Gastrocnemius medialis (tissue), 4 donors: ENCODE measurements around the gene HSPA13. TPM values are rescaled to one million over a fixed set of nuclear protein-coding genes. Genes with fewer than 3 reads are reported as not detected.
"Not testable (repeated sequence)": the region's sequence is repeated elsewhere in the genome, so short reads cannot be mapped to it uniquely, and the experiment has no call there.

Experiments used
- ATAC-seq, 2 donors: fragments of 150-250 bp; one replicate each; pipeline ENCODE4 v1.9.1; 2016
- DNase-seq, 2 donors: peaks; one replicate each; pipeline ENCODE4 v3.0.0-alpha.2; 2019
- H3K27ac ChIP-seq, 4 donors: fragments of 200-600 bp; sonication (generic); 1 replicate in 1 of 4; 2 replicates in 3 of 4; pipeline ENCODE4 v1.5.1; 2016 to 2018; ENCODE audit warnings: mild to moderate bottlenecking in 2 of 4, moderate library complexity in 1 of 4
- H3K27me3 ChIP-seq, 3 donors: fragments of 200-600 bp; sonication (generic) in 2 of 3; 1 replicate in 1 of 3; 2 replicates in 2 of 3; pipeline versions ENCODE4 v1.5.1 to v1.6.0; 2016 to 2019; ENCODE audit warnings: mild to moderate bottlenecking in 1 of 3, moderate library complexity in 1 of 3
- H3K36me3 ChIP-seq, 2 donors: fragments of 200-600 bp; sonication (generic) in 1 of 2; one replicate each; pipeline ENCODE4 v1.5.1; 2017 to 2018
- H3K4me1 ChIP-seq, 2 donors: fragments of 200-600 bp; sonication (generic) in 1 of 2; one replicate each; pipeline ENCODE4 v1.5.1; 2016 to 2017; ENCODE audit warnings: mild to moderate bottlenecking in 2 of 2
- H3K4me3 ChIP-seq, 4 donors: fragments of 200-600 bp; sonication (generic) in 3 of 4; 1 replicate in 1 of 4; 2 replicates in 3 of 4; pipeline ENCODE4 v1.5.1; 2016 to 2019; ENCODE audit warnings: mild to moderate bottlenecking in 2 of 4
- H3K9me3 ChIP-seq, 3 donors: fragments of 200-600 bp; sonication (generic) in 2 of 3; 1 replicate in 1 of 3; 2 replicates in 2 of 3; pipeline ENCODE4 v1.5.1; 2016 to 2019
- CTCF ChIP-seq, 5 experiments: fragments of 450-650 bp in 3 of 5; fragments of 200-600 bp in 2 of 5; sonication (generic) in 2 of 5; IDR thresholded peaks in 4 of 5; conservative IDR thresholded peaks in 1 of 5; 1 replicate in 4 of 5; 2 replicates in 1 of 5; pipeline ENCODE4 v1.5.1; 2016 to 2019; ENCODE audit warnings: antibody characterized with exemption in 5 of 5, mild to moderate bottlenecking in 3 of 5, moderate library complexity in 3 of 5
- POLR2A ChIP-seq, 2 donors: fragments of 450-650 bp; IDR thresholded peaks; one replicate each; pipeline ENCODE4 v1.6.1; 2017; ENCODE audit warnings: antibody characterized with exemption in 2 of 2, mild to moderate bottlenecking in 2 of 2, moderate library complexity in 2 of 2
- in situ Hi-C, 4 donors: fragments of 200-750 bp; cut with MboI; loops; one replicate each; pipeline versions ENCODE4 v1.15.0 to v1.8.0; 2017; ENCODE audit warnings: low sequenced_read_pairs in 4 of 4
- intact Hi-C: fragments of 100-400 bp; cut with DNase I; formaldehyde crosslinking; loops from one replicate; pipeline ENCODE4 v1.15.1; 2023; ENCODE audit warnings: low total_unique reads
- total RNA-seq, 4 donors: library from RNA; depleted of rRNA; stranded (reverse); fragments of >200 nt; gene quantifications; one replicate each; pipeline versions ENCODE4 v1.1.0 to v1.2.3, GENCODE V29; 2016

HSPA13 gene
- total RNA-seq, 4 donors from 2014 or later, result 4.8 to 8.3 (median 7.4) TPM

DNA sequence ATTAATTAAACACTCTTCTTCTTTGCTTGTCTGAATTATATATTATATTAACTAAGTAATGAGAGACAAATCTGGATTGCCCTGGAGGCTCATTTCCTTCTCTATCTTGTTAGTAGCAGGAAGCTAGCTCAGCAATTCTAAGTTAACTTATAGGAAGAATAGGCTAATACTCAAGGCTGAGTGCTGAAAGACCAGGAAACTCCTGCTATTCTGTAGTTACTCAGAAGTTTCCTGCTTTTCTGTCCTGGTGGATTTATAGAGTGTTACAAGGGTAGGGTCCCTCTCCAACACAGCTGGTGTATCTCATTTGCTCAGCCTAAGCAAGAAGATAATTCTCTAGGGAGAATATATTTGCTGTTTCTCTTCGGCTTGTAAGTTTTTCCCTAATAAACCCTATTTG, 29.2 kb downstream of the HSPA13 start:
- in situ Hi-C loops (no loop called here), intact Hi-C loops (no loop called here)
- no peak overlapping the region for H3K4me3 ChIP-seq
- ATAC-seq (no peak), DNase-seq (no peak)
- H3K4me1 ChIP-seq, result no peaks in the 10 kb centered on the region
- H3K36me3 ChIP-seq, result no peaks in the 10 kb centered on the region
- TF ChIP-seq CTCF (IDR thresholded peaks at IDR 0.05 in 4 of 5, conservative IDR thresholded peaks at IDR 0.05 in 1 of 5) (no peak), POLR2A (IDR thresholded peaks at IDR 0.05) (no peak)
- H3K27ac ChIP-seq, result no peak overlapping the region
- no peaks in the 10 kb centered on the region for H3K27me3 ChIP-seq
- no peaks in the 10 kb centered on the region for H3K9me3 ChIP-seq

GRCh38 chr21:14353231-14353630, 29.7 kb downstream of the HSPA13 start:
- H3K27ac ChIP-seq, result no peak overlapping the region
- intact Hi-C loops, result no loop called here
- no peak overlapping the region for H3K4me3 ChIP-seq
- TF ChIP-seq CTCF (IDR thresholded peaks at IDR 0.05 in 4 of 5, conservative IDR thresholded peaks at IDR 0.05 in 1 of 5) (no peak), POLR2A (IDR thresholded peaks at IDR 0.05) (no peak)
- H3K36me3 ChIP-seq, result no peaks in the 10 kb centered on the region
- in situ Hi-C loops, result no loop called here
- H3K4me1 ChIP-seq, result no peaks in the 10 kb centered on the region
- DNase-seq, result no peak
- H3K27me3 ChIP-seq, result no peaks in the 10 kb centered on the region
- no peak for ATAC-seq
- H3K9me3 ChIP-seq, result no peaks in the 10 kb centered on the region

GRCh38 chr21:14327346-14327745, 55.6 kb downstream of the HSPA13 start:
- ATAC-seq, intact Hi-C loops, in situ Hi-C loops, H3K4me1 ChIP-seq, H3K27ac ChIP-seq, H3K9me3 ChIP-seq, H3K27me3 ChIP-seq, DNase-seq, H3K4me3 ChIP-seq, H3K36me3 ChIP-seq: not testable (repeated sequence)

GRCh38 chr21:14325595-14325994, 57.4 kb downstream of the HSPA13 start:
- intact Hi-C loops (no loop called here), in situ Hi-C loops (no loop called here)
- H3K4me1 ChIP-seq, result no peaks in the 10 kb centered on the region
- H3K27ac ChIP-seq, result no peak overlapping the region
- H3K4me3 ChIP-seq, result no peak overlapping the region
- H3K27me3 ChIP-seq, result no peaks in the 10 kb centered on the region
- TF ChIP-seq POLR2A (IDR thresholded peaks at IDR 0.05), result no peak
- TF ChIP-seq CTCF (IDR thresholded peaks at IDR 0.05 in 4 of 5, conservative IDR thresholded peaks at IDR 0.05 in 1 of 5), result no peak
- no peaks in the 10 kb centered on the region for H3K9me3 ChIP-seq
- no peaks in the 10 kb centered on the region for H3K36me3 ChIP-seq
- DNase-seq (no peak), ATAC-seq (no peak)

Other genes starting within 250 kb of the HSPA13 start
- not detected for gene LIPI, start 172.2 kb downstream of the HSPA13 start, total RNA-seq
- under 1 TPM in 1 of 4 donors, not detected in 3; 0.75 TPM for gene RBM11, start 167.0 kb downstream of the HSPA13 start, total RNA-seq
- gene SAMSN1, start 163.2 kb upstream of the HSPA13 start, total RNA-seq, result 1 to 10 TPM in 2 of 4 donors, under 1 TPM in 1, not detected in 1; 0.82 to 1.4 (median 1.4) TPM